IMR-90 (cell line): ENCODE data around the gene MAP7. TPM values are rescaled to one million over a fixed set of nuclear protein-coding genes. Genes with fewer than 3 reads are reported as not detected.

Source experiments
- ATAC-seq: fragments of 200-7000 bp; cut with Tn5 transposase; 2 replicates; pipeline ENCODE4 v1.9.1; 2020; ENCODE audit warnings: low read depth, mild to moderate bottlenecking, moderate library complexity
- BruUV-seq: library from RNA; stranded (reverse); fragments of 400-500 nt; replicated peaks from 2 replicates; lab custom pipeline; 2021; lab: Mats Ljungman, UMichigan
- CTCF ChIA-PET: fragments of 300-600 bp; formaldehyde crosslinking; extraction: SDS; loops from one replicate; lab custom pipeline; 2021; ENCODE audit warnings: antibody characterized with exemption; lab: Yijun Ruan, JAX
- POLR2A ChIA-PET: fragments of 300-600 bp; sonication (Branson Sonifier 250); formaldehyde crosslinking; loops from one replicate; lab custom pipeline; 2022; ENCODE audit warnings: antibody characterized with exemption; ENCODE audit not compliant: unreplicated experiment; lab: Charles Lee
- DNase-seq: peaks from one replicate; pipeline ENCODE4 v3.0.0; 2013
- H2AFZ ChIP-seq: replicated peaks from 2 replicates; pipeline ENCODE3; 2013; ENCODE audit warnings: low read length, mild to moderate bottlenecking; ENCODE audit not compliant: poor library complexity
- H2AK5ac ChIP-seq: 2 replicates; pipeline ENCODE4 v1.6.1; 2013; ENCODE audit warnings: low read depth, low read length, inconsistent platforms
- H2AK9ac ChIP-seq: replicated peaks from 2 replicates; pipeline ENCODE3; 2013; ENCODE audit warnings: mild to moderate bottlenecking, low read depth, low read length, moderate library complexity; ENCODE audit not compliant: poor library complexity
- H2BK120ac ChIP-seq: 2 replicates; pipeline ENCODE4 v1.6.1; 2013; ENCODE audit warnings: low read depth, low read length, inconsistent platforms
- H2BK15ac ChIP-seq: 3 replicates; pipeline ENCODE4 v1.6.1; 2013; ENCODE audit warnings: low read depth, low read length, inconsistent platforms
- H2BK20ac ChIP-seq: 2 replicates; pipeline ENCODE4 v1.6.1; 2013; ENCODE audit warnings: low read depth, mild to moderate bottlenecking, inconsistent platforms, low read length, moderate library complexity
- H2BK5ac ChIP-seq: 2 replicates; pipeline ENCODE4 v1.6.1; 2013; ENCODE audit warnings: mild to moderate bottlenecking, low read depth, low read length, inconsistent platforms; ENCODE audit not compliant: poor library complexity, severe bottlenecking
- H3K14ac ChIP-seq: replicated peaks from 2 replicates; pipeline ENCODE4 v1.6.1; 2013; ENCODE audit warnings: low read depth, low read length, inconsistent platforms
- H3K18ac ChIP-seq: 2 replicates; pipeline ENCODE4 v1.6.1; 2013; ENCODE audit warnings: low read depth, low read length, control low read depth
- H3K23ac ChIP-seq: 2 replicates; pipeline ENCODE4 v1.6.1; 2013; ENCODE audit warnings: low read depth, low read length, inconsistent platforms
- H3K27ac ChIP-seq: 2 replicates; pipeline ENCODE4 v1.5.1; 2013; ENCODE audit warnings: mild to moderate bottlenecking, control low read depth, low read length; ENCODE audit not compliant: insufficient read depth
- H3K27me3 ChIP-seq: 2 replicates; pipeline ENCODE4 v1.6.1; 2013; ENCODE audit warnings: low read length; ENCODE audit not compliant: control insufficient read depth, insufficient read depth
- H3K36me3 ChIP-seq: 2 replicates; pipeline ENCODE4 v1.6.1; 2013; ENCODE audit warnings: low read length, mixed read lengths; ENCODE audit not compliant: control insufficient read depth, insufficient read depth
- H3K4ac ChIP-seq: 2 replicates; pipeline ENCODE4 v1.6.1; 2013; ENCODE audit warnings: low read depth, low read length, inconsistent platforms
- H3K4me1 ChIP-seq: 2 replicates; pipeline ENCODE4 v1.6.1; 2013; ENCODE audit warnings: low read length, mixed read lengths; ENCODE audit not compliant: control insufficient read depth, insufficient read depth
- H3K4me2 ChIP-seq: 2 replicates; pipeline ENCODE4 v1.6.1; 2013; ENCODE audit warnings: low read depth, mild to moderate bottlenecking, control low read depth, low read length, moderate library complexity
- H3K4me3 ChIP-seq: 2 replicates; pipeline ENCODE4 v1.5.1; 2013; ENCODE audit warnings: low read depth, mild to moderate bottlenecking, control low read depth, low read length, moderate library complexity; ENCODE audit not compliant: insufficient read depth
- H3K56ac ChIP-seq: 2 replicates; pipeline ENCODE4 v1.6.1; 2013; ENCODE audit warnings: low read length, inconsistent platforms; ENCODE audit not compliant: insufficient read depth; ENCODE audit errors: extremely low read depth
- H3K79me1 ChIP-seq, 2 experiments: 2 replicates each; pipeline ENCODE4 v1.6.1; 2013; ENCODE audit warnings: low read length in 2 of 2, inconsistent platforms in 1 of 2, low read depth in 1 of 2
- H3K9ac ChIP-seq: 2 replicates; pipeline ENCODE4 v1.6.1; 2013; ENCODE audit warnings: low read depth, low read length, control low read depth
- H3K9me1 ChIP-seq: 2 replicates; pipeline ENCODE4 v1.6.1; 2013; ENCODE audit warnings: low read length, inconsistent platforms; ENCODE audit not compliant: insufficient read depth
- H3K9me3 ChIP-seq: 2 replicates; pipeline ENCODE4 v1.6.1; 2013; ENCODE audit warnings: low read length; ENCODE audit not compliant: control insufficient read depth, insufficient read depth
- H4K20me1 ChIP-seq: 2 replicates; pipeline ENCODE4 v1.6.1; 2013; ENCODE audit warnings: low read length, inconsistent platforms; ENCODE audit not compliant: insufficient read depth
- H4K5ac ChIP-seq: 2 replicates; pipeline ENCODE4 v1.6.1; 2013; ENCODE audit warnings: mild to moderate bottlenecking, low read depth, low read length, control low read depth
- H4K8ac ChIP-seq, 2 experiments: 2 replicates each; pipeline ENCODE4 v1.6.1; 2013; ENCODE audit warnings: low read depth in 2 of 2, low read length in 2 of 2, control low read depth in 1 of 2, inconsistent platforms in 1 of 2
- H4K91ac ChIP-seq: 2 replicates; pipeline ENCODE4 v1.6.1; 2013; ENCODE audit warnings: low read depth, low read length, inconsistent platforms; ENCODE audit not compliant: insufficient read depth
- BHLHE40 ChIP-seq: fragments of 150-350 bp; IDR thresholded peaks from 2 replicates; pipeline ENCODE4 v1.6.1; 2016; ENCODE audit warnings: mild to moderate bottlenecking, low read depth, low read length
- CEBPB ChIP-seq: IDR thresholded peaks from 2 replicates; pipeline ENCODE4 v1.6.1; 2012; ENCODE audit warnings: low read depth, low read length, improper control_type of control experiment
- FOS ChIP-seq: fragments of 150-350 bp; IDR thresholded peaks from 2 replicates; pipeline ENCODE4 v1.6.1; 2016; ENCODE audit warnings: low read depth, low read length
- MAFK ChIP-seq: IDR thresholded peaks from 2 replicates; pipeline ENCODE4 v1.6.1; 2012; ENCODE audit warnings: low read depth, low read length, improper control_type of control experiment
- MAZ ChIP-seq: IDR thresholded peaks from 2 replicates; pipeline ENCODE4 v1.6.1; 2012; ENCODE audit warnings: low read depth, mild to moderate bottlenecking, low read length, improper control_type of control experiment, moderate library complexity, borderline replicate concordance
- MXI1 ChIP-seq: IDR thresholded peaks from 2 replicates; pipeline ENCODE4 v1.6.1; 2012; ENCODE audit warnings: low read depth, mild to moderate bottlenecking, low read length, moderate library complexity, borderline replicate concordance
- NFE2L2 ChIP-seq: fragments of 150-350 bp; IDR thresholded peaks from 2 replicates; pipeline ENCODE4 v1.6.1; 2016; ENCODE audit warnings: low read depth, mild to moderate bottlenecking, low read length
- POLR2A ChIP-seq: IDR thresholded peaks from 2 replicates; pipeline ENCODE4 v1.6.1; 2012; ENCODE audit warnings: mild to moderate bottlenecking, low read depth, low read length
- RCOR1 ChIP-seq: IDR thresholded peaks from 2 replicates; pipeline ENCODE4 v1.6.1; 2012; ENCODE audit warnings: mild to moderate bottlenecking, low read length, improper control_type of control experiment; ENCODE audit not compliant: insufficient replicate concordance
- SMC3 ChIP-seq: fragments of 150-350 bp; IDR thresholded peaks from 2 replicates; pipeline ENCODE4 v1.6.1; 2016; ENCODE audit warnings: low read depth, mild to moderate bottlenecking, antibody characterized with exemption, low read length, moderate library complexity
- WGBS, 2 experiments: methylation state at CpG; one replicate each; pipeline versions ENCODE4 v1.1.5 to v1.1.7; 2013; ENCODE audit warnings: missing lambda C conversion rate in 2 of 2; ENCODE audit not compliant: insufficient read length in 1 of 2; ENCODE audit errors: extremely low coverage in 2 of 2; 5-methylcytosine and 5-hydroxymethylcytosine counted together
- dilution Hi-C: fragments of 300-500 bp; cut with HindIII; formaldehyde crosslinking; loops from one replicate; pipeline ENCODE4 v1.14.3; 2018; ENCODE audit warnings: low sequenced_read_pairs; ENCODE audit not compliant: unreplicated experiment
- in situ Hi-C: fragments of 300-500 bp; cut with MboI; formaldehyde crosslinking; loops from 3 replicates; pipeline ENCODE4 v1.14.3; 2019; ENCODE audit warnings: low sequenced_read_pairs, inconsistent platforms, mixed read lengths
- intact Hi-C: fragments of 100-400 bp; cut with micrococcal nuclease; formaldehyde crosslinking; loops from 2 replicates; pipeline ENCODE4 v1.10.0; 2022
- polyA plus RNA-seq, 3 experiments: library from polyadenylated mRNA; depleted of rRNA; stranded (reverse); fragments of >200 nt; gene quantifications; 2 replicates each; pipeline ENCODE4 v1.2.3, GENCODE V29; 2012; ENCODE audit warnings: low replicate concordance in 1 of 3
- total RNA-seq: library from RNA; depleted of rRNA; stranded (reverse); fragments of >200 nt; gene quantifications from 2 replicates; pipeline ENCODE4 v1.2.3, GENCODE V29; 2012
- TF ChIP-seq, protein P1 (sequence below): fragments of 150-350 bp; IDR thresholded peaks from 2 replicates; pipeline ENCODE4 v1.6.1; 2016; ENCODE audit warnings: low read depth, mild to moderate bottlenecking, low read length, moderate library complexity, borderline replicate concordance
- TF ChIP-seq, protein P2 (sequence below): conservative IDR thresholded peaks from 2 replicates; pipeline ENCODE4 v1.5.1; 2012; ENCODE audit warnings: mild to moderate bottlenecking, low read depth, low read length, improper control_type of control experiment
- TF ChIP-seq, protein P3 (sequence below): fragments of 150-350 bp; IDR thresholded peaks from 2 replicates; pipeline ENCODE4 v1.6.1; 2017; ENCODE audit warnings: mild to moderate bottlenecking, antibody characterized with exemption, low read length, low read depth

Gene MAP7
- total and polyA plus RNA-seq, 2 of the 4 experiments (the other 2 are of a cell fraction): 0.19 to 0.36 TPM

- H2BK120ac ChIP-seq: no peak overlapping the region
- no peak overlapping the region for H2AFZ ChIP-seq
- no peak for DNase-seq
- H3K23ac ChIP-seq: no peak overlapping the region
- H3K4me2 ChIP-seq: no peak overlapping the region
- H3K4me1 ChIP-seq: no peaks in the 10 kb centered on the region
- POLR2A ChIA-PET: no interaction called here
- no peak overlapping the region for H2BK15ac ChIP-seq
- dilution Hi-C loops (no loop called here), in situ Hi-C loops (no loop called here), intact Hi-C loops (no loop called here)
- H3K27me3 ChIP-seq: peaks cover 9% of the 10 kb centered on the region
- WGBS, 2 experiments: no CpG with 5 or more reads among the region's 1 CpG
- H4K91ac ChIP-seq: no peak overlapping the region
- H3K18ac ChIP-seq: no peak overlapping the region
- H2AK9ac ChIP-seq: no peak overlapping the region
- no peaks in the 10 kb centered on the region for H4K20me1 ChIP-seq
- H3K9ac ChIP-seq: no peak overlapping the region
- BruUV-seq: no TSS peak
- no peak overlapping the region for H3K4ac ChIP-seq
- H4K5ac ChIP-seq: no peak overlapping the region
- H3K9me3 ChIP-seq: no peaks in the 10 kb centered on the region
- no peak overlapping the region for H2BK5ac ChIP-seq
- no peaks in the 10 kb centered on the region for H3K36me3 ChIP-seq
- H3K9me1 ChIP-seq: no peaks in the 10 kb centered on the region
- H4K8ac ChIP-seq: no peak overlapping the region
- H3K4me3 ChIP-seq: no peak overlapping the region
- H3K27ac ChIP-seq: no peak overlapping the region
- TF ChIP-seq POLR2A: no peak
- no peak for TF ChIP-seq RCOR1
- TF ChIP-seq MAFK: no peak
- no peak for TF ChIP-seq BHLHE40
- no peak for TF ChIP-seq NFE2L2
- no peak for TF ChIP-seq CEBPB
- no peak for TF ChIP-seq FOS
- no peak for TF ChIP-seq MAZ
- TF ChIP-seq MXI1: no peak
- TF ChIP-seq, protein P1, sequence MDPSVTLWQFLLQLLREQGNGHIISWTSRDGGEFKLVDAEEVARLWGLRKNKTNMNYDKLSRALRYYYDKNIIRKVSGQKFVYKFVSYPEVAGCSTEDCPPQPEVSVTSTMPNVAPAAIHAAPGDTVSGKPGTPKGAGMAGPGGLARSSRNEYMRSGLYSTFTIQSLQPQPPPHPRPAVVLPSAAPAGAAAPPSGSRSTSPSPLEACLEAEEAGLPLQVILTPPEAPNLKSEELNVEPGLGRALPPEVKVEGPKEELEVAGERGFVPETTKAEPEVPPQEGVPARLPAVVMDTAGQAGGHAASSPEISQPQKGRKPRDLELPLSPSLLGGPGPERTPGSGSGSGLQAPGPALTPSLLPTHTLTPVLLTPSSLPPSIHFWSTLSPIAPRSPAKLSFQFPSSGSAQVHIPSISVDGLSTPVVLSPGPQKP: no peak
- TF ChIP-seq, protein P2, sequence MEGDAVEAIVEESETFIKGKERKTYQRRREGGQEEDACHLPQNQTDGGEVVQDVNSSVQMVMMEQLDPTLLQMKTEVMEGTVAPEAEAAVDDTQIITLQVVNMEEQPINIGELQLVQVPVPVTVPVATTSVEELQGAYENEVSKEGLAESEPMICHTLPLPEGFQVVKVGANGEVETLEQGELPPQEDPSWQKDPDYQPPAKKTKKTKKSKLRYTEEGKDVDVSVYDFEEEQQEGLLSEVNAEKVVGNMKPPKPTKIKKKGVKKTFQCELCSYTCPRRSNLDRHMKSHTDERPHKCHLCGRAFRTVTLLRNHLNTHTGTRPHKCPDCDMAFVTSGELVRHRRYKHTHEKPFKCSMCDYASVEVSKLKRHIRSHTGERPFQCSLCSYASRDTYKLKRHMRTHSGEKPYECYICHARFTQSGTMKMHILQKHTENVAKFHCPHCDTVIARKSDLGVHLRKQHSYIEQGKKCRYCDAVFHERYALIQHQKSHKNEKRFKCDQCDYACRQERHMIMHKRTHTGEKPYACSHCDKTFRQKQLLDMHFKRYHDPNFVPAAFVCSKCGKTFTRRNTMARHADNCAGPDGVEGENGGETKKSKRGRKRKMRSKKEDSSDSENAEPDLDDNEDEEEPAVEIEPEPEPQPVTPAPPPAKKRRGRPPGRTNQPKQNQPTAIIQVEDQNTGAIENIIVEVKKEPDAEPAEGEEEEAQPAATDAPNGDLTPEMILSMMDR: no peak
- TF ChIP-seq, protein P3, sequence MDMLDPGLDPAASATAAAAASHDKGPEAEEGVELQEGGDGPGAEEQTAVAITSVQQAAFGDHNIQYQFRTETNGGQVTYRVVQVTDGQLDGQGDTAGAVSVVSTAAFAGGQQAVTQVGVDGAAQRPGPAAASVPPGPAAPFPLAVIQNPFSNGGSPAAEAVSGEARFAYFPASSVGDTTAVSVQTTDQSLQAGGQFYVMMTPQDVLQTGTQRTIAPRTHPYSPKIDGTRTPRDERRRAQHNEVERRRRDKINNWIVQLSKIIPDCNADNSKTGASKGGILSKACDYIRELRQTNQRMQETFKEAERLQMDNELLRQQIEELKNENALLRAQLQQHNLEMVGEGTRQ: no peak
- TF ChIP-seq SMC3: no peak
- CTCF ChIA-PET: no interaction called here
- H2BK20ac ChIP-seq: no peak overlapping the region
- H3K56ac ChIP-seq: no peak overlapping the region
- no peak overlapping the region for H3K14ac ChIP-seq
- no peak overlapping the region for H2AK5ac ChIP-seq
- H3K79me1 ChIP-seq: no peaks in the 10 kb centered on the region
- no peak for ATAC-seq
Measured at GRCh38 chr6:136492409-136492808, 57.8 kb downstream of the MAP7 start.
